GM23248 (cell line): ENCODE measurements around the gene AURKB.

Source experiments
- EZH2 ChIP-seq: fragments of 200-600 bp; sonication (generic); IDR thresholded peaks from 2 replicates; pipeline ENCODE4 v1.6.1; 2018; ENCODE audit warnings: antibody characterized with exemption, mild to moderate bottlenecking; ENCODE audit not compliant: insufficient read depth, poor library complexity, severe bottlenecking
- EZH2phosphoT487 ChIP-seq: fragments of 200-600 bp; sonication (generic); IDR thresholded peaks from 2 replicates; pipeline ENCODE4 v1.6.1; 2018; ENCODE audit warnings: antibody characterized with exemption, moderate library complexity, mild to moderate bottlenecking, low read depth; ENCODE audit not compliant: insufficient read depth

- TF ChIP-seq EZH2 (no peak), EZH2phosphoT487 (no peak)
Observed at GRCh38 chr17:8248751-8249607, 38.6 kb upstream of the AURKB start, which contains the start of gene PFAS.
